Neural cell (in vitro differentiated cells): ENCODE measurements around the gene DUSP7. TPM values are rescaled to one million over a fixed set of nuclear protein-coding genes. Genes with fewer than 3 reads are reported as not detected.

Experiments
- H2AFZ ChIP-seq: fragments of 200-600, 300-800 bp; sonication (generic), shearing (Covaris generic); 2 replicates; pipeline ENCODE4 v1.6.0; 2014; ENCODE audit warnings: low read depth, mild to moderate bottlenecking, antibody characterized with exemption, low read length, moderate library complexity
- H3F3A ChIP-seq: fragments of 200-600 bp; shearing (Covaris generic); 2 replicates; pipeline ENCODE4 v1.6.1; 2016; ENCODE audit warnings: mild to moderate bottlenecking, moderate library complexity, mixed read lengths, antibody characterized with exemption, low read length; ENCODE audit not compliant: insufficient read depth, poor library complexity, severe bottlenecking
- H3K27ac ChIP-seq: fragments of 200-600, 300-800 bp; sonication (generic), shearing (Covaris generic); 2 replicates; pipeline ENCODE4 v1.5.1; 2014; ENCODE audit warnings: mild to moderate bottlenecking, low read length, moderate library complexity
- H3K27me3 ChIP-seq: fragments of 300-800, 200-600 bp; sonication (generic), shearing (Covaris generic); 2 replicates; pipeline ENCODE4 v1.6.0; 2014; ENCODE audit warnings: mild to moderate bottlenecking, low read depth, low read length, moderate library complexity; ENCODE audit not compliant: insufficient read depth
- H3K36me3 ChIP-seq: fragments of 300-800, 200-600 bp; sonication (generic), shearing (Covaris generic); 2 replicates; pipeline ENCODE4 v1.5.1; 2014; ENCODE audit warnings: mild to moderate bottlenecking, antibody characterized with exemption, low read length, moderate library complexity; ENCODE audit not compliant: insufficient read depth
- H3K4me2 ChIP-seq: fragments of 300-800, 200-600 bp; sonication (generic), shearing (Covaris generic); 2 replicates; pipeline ENCODE4 v1.6.0; 2014; ENCODE audit warnings: mild to moderate bottlenecking, low read length
- H3K4me3 ChIP-seq: fragments of 300-800, 200-600 bp; sonication (generic), shearing (Covaris generic); 2 replicates; pipeline ENCODE4 v1.5.1; 2014; ENCODE audit warnings: mild to moderate bottlenecking, low read length, moderate library complexity
- H3K79me2 ChIP-seq: fragments of 200-600 bp; shearing (Covaris generic); replicated peaks from 2 replicates; pipeline ENCODE4 v1.6.0; 2014; ENCODE audit warnings: mild to moderate bottlenecking, low read length, moderate library complexity; ENCODE audit not compliant: insufficient read depth
- H3K9ac ChIP-seq: fragments of 300-800, 200-600 bp; sonication (generic), shearing (Covaris generic); 2 replicates; pipeline ENCODE4 v1.6.1; 2016; ENCODE audit warnings: mild to moderate bottlenecking, low read length, mixed read lengths
- H3K9me2 ChIP-seq: fragments of 200-600 bp; shearing (Covaris generic); 2 replicates; pipeline ENCODE4 v1.6.1; 2016; ENCODE audit warnings: mild to moderate bottlenecking, low read length, mixed read lengths; ENCODE audit not compliant: insufficient read depth
- H3K9me3 ChIP-seq: fragments of 200-600, 300-800 bp; sonication (generic), shearing (Covaris generic); 2 replicates; pipeline ENCODE4 v1.6.1; 2016; ENCODE audit warnings: mild to moderate bottlenecking, mixed run types, low read length, moderate library complexity, mixed read lengths
- H4K20me1 ChIP-seq: fragments of 200-600 bp; shearing (Covaris generic); 2 replicates; pipeline ENCODE4 v1.6.1; 2016; ENCODE audit warnings: mild to moderate bottlenecking, mixed run types; ENCODE audit not compliant: insufficient read depth
- CTCF ChIP-seq: fragments of 450-650 bp; IDR thresholded peaks from 2 replicates; pipeline ENCODE4 v1.5.1; 2014; ENCODE audit warnings: antibody characterized with exemption, mild to moderate bottlenecking, moderate library complexity; ENCODE audit not compliant: poor library complexity, severe bottlenecking
- EP300 ChIP-seq: fragments of 450-650 bp; conservative IDR thresholded peaks from 2 replicates; pipeline ENCODE4 v1.6.1; 2014; ENCODE audit warnings: antibody characterized with exemption, mild to moderate bottlenecking, moderate library complexity; ENCODE audit not compliant: poor library complexity, severe bottlenecking
- EZH2 ChIP-seq: fragments of 200-600, 300-800 bp; shearing (Covaris generic), sonication (generic); IDR thresholded peaks from 2 replicates; pipeline ENCODE4 v1.6.1; 2014; ENCODE audit warnings: antibody characterized with exemption, low read length, borderline replicate concordance, mild to moderate bottlenecking; ENCODE audit not compliant: insufficient read depth, poor library complexity, severe bottlenecking
- MXI1 ChIP-seq: fragments of 450-650 bp; conservative IDR thresholded peaks from 2 replicates; pipeline ENCODE4 v1.6.1; 2014; ENCODE audit warnings: antibody characterized with exemption, mild to moderate bottlenecking; ENCODE audit not compliant: poor library complexity, severe bottlenecking
- POLR2AphosphoS5 ChIP-seq: IDR thresholded peaks from 2 replicates; pipeline ENCODE4 v1.6.1; 2012
- RAD21 ChIP-seq: fragments of 450-650 bp; conservative IDR thresholded peaks from 2 replicates; pipeline ENCODE4 v1.6.1; 2014; ENCODE audit warnings: antibody characterized with exemption, mild to moderate bottlenecking, moderate library complexity
- SMC3 ChIP-seq: fragments of 450-650 bp; conservative IDR thresholded peaks from 2 replicates; pipeline ENCODE4 v1.6.1; 2014; ENCODE audit warnings: antibody characterized with exemption, mild to moderate bottlenecking, moderate library complexity; ENCODE audit not compliant: poor library complexity
- TAF1 ChIP-seq: IDR thresholded peaks from 2 replicates; pipeline ENCODE4 v1.6.1; 2012; ENCODE audit warnings: low read depth
- polyA plus RNA-seq: library from polyadenylated mRNA; depleted of rRNA; stranded (reverse); fragments of >200 nt; gene quantifications from 2 replicates; pipeline ENCODE4 v1.2.3, GENCODE V29; 2014
- TF ChIP-seq, protein P1 (sequence below): IDR thresholded peaks from 2 replicates; pipeline ENCODE4 v1.6.1; 2012; ENCODE audit warnings: borderline replicate concordance

DUSP7 gene
- polyA plus RNA-seq, 1 donor from 2014 or later, result 8.5 TPM

- H4K20me1 ChIP-seq, result no peaks in the 10 kb centered on the region
- no peaks in the 10 kb centered on the region for H3K9me3 ChIP-seq
- no peaks in the 10 kb centered on the region for H3K27me3 ChIP-seq
- no peaks in the 10 kb centered on the region for H3K9me2 ChIP-seq
- H3K4me3 ChIP-seq, result peak overlapping the region; percentile 55
- H3K79me2 ChIP-seq, result no peaks in the 10 kb centered on the region
- no peaks in the 10 kb centered on the region for H3K36me3 ChIP-seq
- no peak overlapping the region for H2AFZ ChIP-seq
- no peak for TF ChIP-seq CTCF
- TF ChIP-seq SMC3, result no peak
- TF ChIP-seq EP300, result no peak
- no peak for TF ChIP-seq RAD21
- TF ChIP-seq, protein P1, sequence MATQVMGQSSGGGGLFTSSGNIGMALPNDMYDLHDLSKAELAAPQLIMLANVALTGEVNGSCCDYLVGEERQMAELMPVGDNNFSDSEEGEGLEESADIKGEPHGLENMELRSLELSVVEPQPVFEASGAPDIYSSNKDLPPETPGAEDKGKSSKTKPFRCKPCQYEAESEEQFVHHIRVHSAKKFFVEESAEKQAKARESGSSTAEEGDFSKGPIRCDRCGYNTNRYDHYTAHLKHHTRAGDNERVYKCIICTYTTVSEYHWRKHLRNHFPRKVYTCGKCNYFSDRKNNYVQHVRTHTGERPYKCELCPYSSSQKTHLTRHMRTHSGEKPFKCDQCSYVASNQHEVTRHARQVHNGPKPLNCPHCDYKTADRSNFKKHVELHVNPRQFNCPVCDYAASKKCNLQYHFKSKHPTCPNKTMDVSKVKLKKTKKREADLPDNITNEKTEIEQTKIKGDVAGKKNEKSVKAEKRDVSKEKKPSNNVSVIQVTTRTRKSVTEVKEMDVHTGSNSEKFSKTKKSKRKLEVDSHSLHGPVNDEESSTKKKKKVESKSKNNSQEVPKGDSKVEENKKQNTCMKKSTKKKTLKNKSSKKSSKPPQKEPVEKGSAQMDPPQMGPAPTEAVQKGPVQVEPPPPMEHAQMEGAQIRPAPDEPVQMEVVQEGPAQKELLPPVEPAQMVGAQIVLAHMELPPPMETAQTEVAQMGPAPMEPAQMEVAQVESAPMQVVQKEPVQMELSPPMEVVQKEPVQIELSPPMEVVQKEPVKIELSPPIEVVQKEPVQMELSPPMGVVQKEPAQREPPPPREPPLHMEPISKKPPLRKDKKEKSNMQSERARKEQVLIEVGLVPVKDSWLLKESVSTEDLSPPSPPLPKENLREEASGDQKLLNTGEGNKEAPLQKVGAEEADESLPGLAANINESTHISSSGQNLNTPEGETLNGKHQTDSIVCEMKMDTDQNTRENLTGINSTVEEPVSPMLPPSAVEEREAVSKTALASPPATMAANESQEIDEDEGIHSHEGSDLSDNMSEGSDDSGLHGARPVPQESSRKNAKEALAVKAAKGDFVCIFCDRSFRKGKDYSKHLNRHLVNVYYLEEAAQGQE, result no peak
- TF ChIP-seq EZH2, result no peak
- TF ChIP-seq POLR2AphosphoS5, result no peak
- no peak for TF ChIP-seq MXI1
- no peak for TF ChIP-seq TAF1
- H3K9ac ChIP-seq, result peak overlapping the region; percentile 61
- H3K27ac ChIP-seq, result peak overlapping the region; percentile 34
- no peak overlapping the region for H3K4me2 ChIP-seq
- no peaks in the 10 kb centered on the region for H3F3A ChIP-seq
Measured at GRCh38 chr3:52006820-52007133, 49.6 kb downstream of the DUSP7 start.

DNA sequence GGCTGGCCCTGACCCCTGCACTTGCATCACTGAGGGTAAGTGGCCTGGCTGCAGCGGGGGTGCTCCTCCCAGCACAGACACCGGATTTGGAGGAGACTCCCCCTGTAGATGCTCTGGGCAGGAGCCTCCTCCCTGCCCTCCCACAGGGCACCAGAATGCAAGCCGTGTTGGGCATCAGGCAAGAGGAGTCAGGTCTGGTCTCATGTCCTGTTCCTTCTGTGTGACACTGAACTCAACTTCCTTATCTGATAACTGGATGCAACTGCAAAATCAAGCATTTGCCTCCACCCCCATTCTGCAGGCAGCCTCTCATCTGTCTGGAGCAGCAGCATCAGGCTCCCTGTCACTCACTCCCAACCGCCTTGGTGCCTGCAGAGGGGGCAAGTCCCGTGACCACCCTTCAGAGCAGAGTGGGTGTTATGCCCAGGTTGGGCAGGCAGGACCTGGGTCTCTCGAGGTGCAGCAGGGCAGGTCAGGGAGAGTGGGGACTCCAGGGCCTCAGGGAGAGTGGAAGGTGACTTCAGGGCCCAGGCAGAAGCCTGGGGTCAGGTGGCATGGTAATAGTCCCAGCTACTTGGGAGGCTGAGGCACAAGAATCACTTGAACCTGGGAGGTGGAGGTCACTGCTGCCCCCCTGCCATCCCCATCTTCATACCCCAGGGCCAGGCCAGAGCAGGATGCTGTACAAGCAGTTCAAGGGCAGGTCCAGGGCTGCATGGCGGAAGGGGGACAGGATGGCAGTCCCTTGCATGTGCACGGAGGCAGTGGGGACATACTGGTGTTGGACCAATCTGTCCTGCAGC, 50.2 kb downstream of the DUSP7 start:
- H3K4me3 ChIP-seq, result peak overlapping the region; percentile 55
- no peaks in the 10 kb centered on the region for H3K36me3 ChIP-seq
- H3K9ac ChIP-seq, result peak overlapping the region; percentile 61
- H3K27me3 ChIP-seq, result no peaks in the 10 kb centered on the region
- H3K4me2 ChIP-seq, result peak overlapping the region; percentile 51
- TF ChIP-seq TAF1 (no peak), RAD21 (no peak), EP300 (no peak), MXI1 (no peak), EZH2 (no peak), POLR2AphosphoS5 (no peak), CTCF (no peak), SMC3 (no peak)
- TF ChIP-seq, protein P1, result no peak
- no peaks in the 10 kb centered on the region for H3K79me2 ChIP-seq
- H2AFZ ChIP-seq, result peak overlapping the region; percentile 32
- H3F3A ChIP-seq, result no peaks in the 10 kb centered on the region
- peak overlapping the region; percentile 74 for H3K27ac ChIP-seq
- H4K20me1 ChIP-seq, result no peaks in the 10 kb centered on the region
- H3K9me2 ChIP-seq, result no peaks in the 10 kb centered on the region
- H3K9me3 ChIP-seq, result no peaks in the 10 kb centered on the region
